ENCODE results near the gene EXOC6. TPM values are rescaled to one million over a fixed set of nuclear protein-coding genes. Genes with fewer than 3 reads are reported as not detected.

EXOC6 gene
- total RNA-seq, 1 experiment from 2014 or later = 9.3 TPM

DNA sequence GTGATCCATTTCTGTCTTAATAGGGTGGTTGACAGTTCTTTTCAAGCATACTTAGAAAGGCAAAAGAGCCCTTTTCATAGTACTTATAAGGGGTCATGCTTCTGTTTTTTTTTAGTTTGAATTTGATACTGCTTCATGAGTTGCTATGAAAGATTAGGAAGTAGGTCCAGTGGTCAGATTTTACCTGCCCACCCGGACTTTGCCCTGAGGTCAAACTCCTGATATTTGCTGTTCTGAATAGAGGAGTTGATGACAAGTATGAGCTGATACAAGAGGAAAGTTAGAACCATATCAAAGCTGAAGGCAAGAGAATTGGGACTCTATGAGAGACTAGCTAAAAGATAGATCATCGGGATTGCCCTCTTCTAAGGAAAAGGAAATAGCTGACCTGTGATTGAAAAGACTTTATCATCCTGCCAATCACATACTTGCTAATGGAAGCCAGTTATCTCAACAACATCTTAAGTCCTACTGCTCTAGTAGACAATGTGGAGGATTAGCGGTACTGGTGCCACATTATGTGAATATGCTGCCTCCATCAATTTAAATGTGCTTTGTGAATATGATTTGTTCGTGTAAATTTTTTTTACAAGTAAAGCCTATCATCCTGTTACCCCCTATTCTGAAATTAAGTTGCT, 174.8 kb downstream of the EXOC6 start:
- Histone ChIP-seq H3K9me3 (ENCODE audit: insufficient read depth, low read depth) (no peaks in the 10 kb centered on the region), H3K4me3 (no peak overlapping the region), H3K27ac (no peak overlapping the region), H3K9me2 (ENCODE audit: insufficient read depth) (no peaks in the 10 kb centered on the region), H2AFZ (no peak overlapping the region), H3K4me1 (replicated peaks; ENCODE audit: insufficient read depth) (no peaks in the 10 kb centered on the region), H3K4me2 (no peak overlapping the region), H3K79me2 (ENCODE audit: low read depth) (no peaks in the 10 kb centered on the region), H3K27me3 (ENCODE audit: insufficient read depth, low read depth) (no peaks in the 10 kb centered on the region), H4K20me1 (ENCODE audit: insufficient read depth) (no peaks in the 10 kb centered on the region), H3F3A (ENCODE audit: insufficient read depth, low read depth) (no peaks in the 10 kb centered on the region), H3K36me3 (ENCODE audit: low read depth) (no peaks in the 10 kb centered on the region)
- POLR2A ChIA-PET (ENCODE audit: unreplicated experiment) = no interaction called here
- no peak for DNase-seq
- CTCF ChIA-PET = interaction anchor here (0.5 kb wide), 1 partner anchor 43 kb away, joined by 3 read pairs; no protein-coding TSS in a partner anchor
- intact Hi-C loops (cut with micrococcal nuclease; ENCODE audit: unreplicated experiment) = no loop called here
- TF ChIP-seq EZH2 (IDR thresholded peaks at IDR 0.05; ENCODE audit: low read depth) = no peak
- TF ChIP-seq, protein P1, sequence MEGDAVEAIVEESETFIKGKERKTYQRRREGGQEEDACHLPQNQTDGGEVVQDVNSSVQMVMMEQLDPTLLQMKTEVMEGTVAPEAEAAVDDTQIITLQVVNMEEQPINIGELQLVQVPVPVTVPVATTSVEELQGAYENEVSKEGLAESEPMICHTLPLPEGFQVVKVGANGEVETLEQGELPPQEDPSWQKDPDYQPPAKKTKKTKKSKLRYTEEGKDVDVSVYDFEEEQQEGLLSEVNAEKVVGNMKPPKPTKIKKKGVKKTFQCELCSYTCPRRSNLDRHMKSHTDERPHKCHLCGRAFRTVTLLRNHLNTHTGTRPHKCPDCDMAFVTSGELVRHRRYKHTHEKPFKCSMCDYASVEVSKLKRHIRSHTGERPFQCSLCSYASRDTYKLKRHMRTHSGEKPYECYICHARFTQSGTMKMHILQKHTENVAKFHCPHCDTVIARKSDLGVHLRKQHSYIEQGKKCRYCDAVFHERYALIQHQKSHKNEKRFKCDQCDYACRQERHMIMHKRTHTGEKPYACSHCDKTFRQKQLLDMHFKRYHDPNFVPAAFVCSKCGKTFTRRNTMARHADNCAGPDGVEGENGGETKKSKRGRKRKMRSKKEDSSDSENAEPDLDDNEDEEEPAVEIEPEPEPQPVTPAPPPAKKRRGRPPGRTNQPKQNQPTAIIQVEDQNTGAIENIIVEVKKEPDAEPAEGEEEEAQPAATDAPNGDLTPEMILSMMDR (conservative IDR thresholded peaks at IDR 0.05) = no peak
- no TSS peak for BruUV-seq (replicated peaks)

DNA sequence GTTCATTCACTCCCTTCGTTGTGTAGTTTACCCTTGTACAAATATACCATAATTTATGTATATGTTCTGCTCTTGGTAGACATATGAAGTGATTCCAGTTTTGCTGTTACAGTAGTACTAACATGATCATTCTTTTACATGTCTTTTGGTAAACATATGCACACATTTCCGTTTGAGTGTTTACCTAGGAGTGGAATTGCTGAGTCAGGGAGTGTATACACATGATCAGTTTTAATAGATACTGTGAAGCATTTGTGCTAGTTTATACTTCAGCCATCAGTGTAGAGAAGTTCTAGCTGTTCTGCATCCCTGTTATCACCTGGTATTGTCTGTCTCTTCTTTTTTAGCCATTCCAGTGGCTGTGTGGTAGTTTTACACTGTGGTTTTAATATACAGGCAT, 177.8 kb downstream of the EXOC6 start:
- BruUV-seq (replicated peaks) = no TSS peak
- DNase-seq = no peak

DNA sequence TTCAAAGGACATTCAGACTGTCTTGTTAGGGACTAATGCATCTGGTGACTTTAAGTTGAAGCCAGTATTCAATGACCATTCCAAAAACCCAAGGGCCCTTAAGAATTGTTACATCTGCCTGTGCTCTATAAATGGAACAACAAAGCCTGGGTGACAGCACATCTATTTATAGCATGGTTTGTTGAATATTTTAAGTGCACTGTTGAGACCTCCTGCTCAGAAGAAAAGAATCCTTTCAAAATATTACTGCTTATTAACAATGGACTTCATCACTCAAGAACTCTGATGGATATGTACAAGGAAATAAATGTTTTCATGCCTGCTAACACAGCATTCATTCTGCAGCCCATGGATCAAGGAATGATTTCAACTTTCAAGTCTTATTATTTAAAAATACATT, 179.2 kb downstream of the EXOC6 start:
- H3K4me2 ChIP-seq = no peak overlapping the region
- no peak overlapping the region for H2AFZ ChIP-seq
- no TSS peak for BruUV-seq (replicated peaks)
- POLR2A ChIA-PET (ENCODE audit: unreplicated experiment) = no interaction called here
- H3K27me3 ChIP-seq (ENCODE audit: insufficient read depth, low read depth) = no peaks in the 10 kb centered on the region
- H3K9me2 ChIP-seq (ENCODE audit: insufficient read depth) = no peaks in the 10 kb centered on the region
- DNase-seq = no peak
- no peaks in the 10 kb centered on the region for H3K36me3 ChIP-seq (ENCODE audit: low read depth)
- H3K9me3 ChIP-seq (ENCODE audit: insufficient read depth, low read depth) = no peaks in the 10 kb centered on the region
- no peaks in the 10 kb centered on the region for H4K20me1 ChIP-seq (ENCODE audit: insufficient read depth)
- intact Hi-C loops (cut with micrococcal nuclease; ENCODE audit: unreplicated experiment) = no loop called here
- H3K4me3 ChIP-seq = no peak overlapping the region
- H3K4me1 ChIP-seq (replicated peaks; ENCODE audit: insufficient read depth) = peaks cover 18% of the 10 kb centered on the region
- H3K27ac ChIP-seq = no peak overlapping the region
- no peak for TF ChIP-seq EZH2 (IDR thresholded peaks at IDR 0.05; ENCODE audit: low read depth)
- TF ChIP-seq, protein P1 (conservative IDR thresholded peaks at IDR 0.05) = no peak
- CTCF ChIA-PET = no interaction called here
- peaks cover 11% of the 10 kb centered on the region; the same call in 1 of the 2 replicates for H3F3A ChIP-seq (ENCODE audit: insufficient read depth, low read depth)
- H3K79me2 ChIP-seq (ENCODE audit: low read depth) = no peaks in the 10 kb centered on the region

More for the DNA sequence above, 177.8 kb downstream of the EXOC6 start:
- H3K27me3 ChIP-seq (ENCODE audit: insufficient read depth, low read depth) = no peaks in the 10 kb centered on the region
- H3K4me3 ChIP-seq = no peak overlapping the region
- no peaks in the 10 kb centered on the region for H3K79me2 ChIP-seq (ENCODE audit: low read depth)
- H3K9me2 ChIP-seq (ENCODE audit: insufficient read depth) = no peaks in the 10 kb centered on the region
- no peaks in the 10 kb centered on the region for H3K36me3 ChIP-seq (ENCODE audit: low read depth)
- POLR2A ChIA-PET (ENCODE audit: unreplicated experiment) = no interaction called here
- H3K27ac ChIP-seq = no peak overlapping the region
- no peaks in the 10 kb centered on the region for H4K20me1 ChIP-seq (ENCODE audit: insufficient read depth)
- intact Hi-C loops (cut with micrococcal nuclease; ENCODE audit: unreplicated experiment) = no loop called here
- TF ChIP-seq, protein P1 (conservative IDR thresholded peaks at IDR 0.05) = no peak
- no peak for TF ChIP-seq EZH2 (IDR thresholded peaks at IDR 0.05; ENCODE audit: low read depth)
- peaks cover 17% of the 10 kb centered on the region for H3K4me1 ChIP-seq (replicated peaks; ENCODE audit: insufficient read depth)
- H3K4me2 ChIP-seq = no peak overlapping the region
- H2AFZ ChIP-seq = no peak overlapping the region
- H3F3A ChIP-seq (ENCODE audit: insufficient read depth, low read depth) = peaks cover 11% of the 10 kb centered on the region; the same call in 1 of the 2 replicates
- no peaks in the 10 kb centered on the region for H3K9me3 ChIP-seq (ENCODE audit: insufficient read depth, low read depth)
- CTCF ChIA-PET = no interaction called here

Measured in PC-9 (cell line).